Hematopoietic multipotent progenitor cell treated with erythropoietin and hydrocortisone succinate and interleukin-3 and kit ligand, for 8 days (in vitro differentiated cells): ENCODE data around the gene HACE1.
"Not testable (repeated sequence)": the region's sequence is repeated elsewhere in the genome, so short reads cannot be mapped to it uniquely, and the experiment has no call there.

Source experiments
- DNase-seq: peaks from one replicate; pipeline ENCODE4 v3.0.0-alpha.2; 2015

The HACE1 gene

DNA sequence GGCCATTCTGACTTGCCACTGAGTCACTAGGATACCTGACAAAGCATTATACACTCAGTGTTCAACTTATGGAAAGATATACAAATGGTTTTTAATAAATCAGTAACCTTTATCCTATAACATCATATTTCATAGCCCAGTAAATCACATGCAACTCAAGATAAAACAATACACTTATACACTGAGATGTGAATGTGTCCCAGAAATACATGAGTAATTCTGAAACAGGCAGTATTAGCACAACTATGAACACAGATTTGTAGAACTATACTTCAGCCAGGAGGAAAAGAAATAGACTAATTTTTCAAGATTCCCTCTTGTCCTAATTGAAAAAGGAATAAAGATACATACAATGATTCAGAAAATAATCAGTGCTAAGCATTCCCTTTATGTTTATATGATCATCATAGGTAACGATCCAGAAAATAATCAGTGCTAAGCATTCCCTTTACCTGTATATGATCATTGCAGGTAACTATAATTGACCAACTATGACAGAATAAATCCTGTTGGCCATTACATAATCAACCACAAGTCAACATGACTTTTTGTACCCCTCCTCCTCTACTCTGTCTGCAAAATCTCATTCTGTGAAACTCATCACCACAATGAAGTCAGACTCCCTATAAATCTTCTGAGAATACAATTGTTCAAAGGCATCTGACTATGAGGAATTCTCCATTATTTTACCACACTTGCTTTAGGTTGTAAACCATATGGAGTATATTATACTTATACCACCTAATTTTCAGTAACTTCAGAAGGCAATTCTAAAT lies 30.3 kb downstream of the HACE1 start:
- no peak for DNase-seq

DNA sequence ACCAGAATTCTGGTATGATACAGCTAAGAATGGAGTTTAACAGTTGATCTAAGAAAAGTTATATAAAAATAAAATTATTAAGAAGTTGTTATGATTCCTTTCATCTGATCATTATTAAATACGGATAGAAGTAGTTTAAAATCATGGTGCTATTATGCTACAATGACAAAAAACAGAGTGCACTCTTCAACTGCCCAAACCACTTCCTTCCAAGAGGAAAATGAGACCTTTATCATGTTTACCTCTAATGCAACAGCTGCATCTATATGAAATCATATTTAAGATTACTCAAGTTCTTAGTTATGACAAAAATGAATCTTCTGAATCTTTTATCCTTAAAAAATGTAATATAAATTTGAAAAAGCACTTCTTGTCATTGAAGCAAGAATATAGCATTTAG lies 31.2 kb downstream of the HACE1 start:
- no peak for DNase-seq

DNA sequence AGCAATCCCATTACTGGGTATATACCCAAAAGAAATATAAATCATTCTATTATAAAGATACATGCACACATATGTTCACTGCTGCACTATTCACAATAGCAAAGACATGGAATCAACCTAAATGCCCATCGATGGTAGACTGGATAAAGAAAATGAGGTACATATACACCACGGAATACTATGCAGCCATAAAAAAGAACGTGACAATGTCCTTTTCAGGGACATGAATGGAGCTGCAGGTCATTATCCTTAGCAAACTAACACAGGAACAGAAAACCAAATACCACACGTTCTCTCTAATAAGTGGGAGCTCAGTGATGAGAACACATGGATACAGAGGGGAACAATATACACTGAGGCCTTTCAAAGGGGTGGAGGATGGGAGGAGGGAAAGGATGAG lies 38.9 kb downstream of the HACE1 start:
- not testable (repeated sequence) for DNase-seq

DNA sequence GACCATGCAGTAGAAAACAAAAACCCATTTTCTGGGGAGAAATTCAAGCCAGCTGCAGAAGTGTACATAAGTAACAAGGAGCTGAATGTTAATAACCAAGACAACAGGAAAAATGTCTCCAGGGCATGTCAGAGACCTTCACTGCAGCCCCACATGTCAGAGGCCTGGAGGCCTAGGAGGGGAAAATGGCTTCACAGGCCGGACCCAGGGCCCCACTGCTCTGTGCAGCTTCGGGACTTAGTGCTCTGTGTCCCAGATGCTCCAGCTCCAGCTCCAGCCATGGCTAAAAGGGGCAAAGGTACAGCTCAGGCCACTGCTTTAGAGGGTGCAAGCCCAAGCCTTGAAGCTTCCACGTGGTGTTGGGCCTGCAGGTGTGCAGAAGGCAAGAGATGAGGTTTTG lies 43.6 kb downstream of the HACE1 start:
- DNase-seq: no peak

DNA sequence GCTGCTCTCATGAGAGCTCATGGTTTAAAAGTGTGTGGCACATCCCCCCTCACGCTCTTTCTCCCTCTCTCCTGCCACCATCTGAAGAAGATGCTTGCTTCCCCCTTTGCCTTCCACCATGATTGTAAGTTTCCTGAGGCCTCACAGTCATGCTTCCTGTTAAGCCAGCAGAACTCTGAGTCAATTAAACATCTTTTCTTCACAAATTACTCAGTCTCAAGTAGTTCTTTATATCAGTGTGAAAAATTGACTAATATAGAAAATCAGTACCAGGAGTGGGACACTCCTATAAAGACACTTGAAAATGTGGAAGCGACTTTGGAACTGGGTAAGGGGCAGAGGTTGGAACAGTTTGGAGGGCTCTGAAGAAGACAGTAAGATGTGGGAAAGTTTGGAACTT lies 45.0 kb downstream of the HACE1 start:
- no peak for DNase-seq

DNA sequence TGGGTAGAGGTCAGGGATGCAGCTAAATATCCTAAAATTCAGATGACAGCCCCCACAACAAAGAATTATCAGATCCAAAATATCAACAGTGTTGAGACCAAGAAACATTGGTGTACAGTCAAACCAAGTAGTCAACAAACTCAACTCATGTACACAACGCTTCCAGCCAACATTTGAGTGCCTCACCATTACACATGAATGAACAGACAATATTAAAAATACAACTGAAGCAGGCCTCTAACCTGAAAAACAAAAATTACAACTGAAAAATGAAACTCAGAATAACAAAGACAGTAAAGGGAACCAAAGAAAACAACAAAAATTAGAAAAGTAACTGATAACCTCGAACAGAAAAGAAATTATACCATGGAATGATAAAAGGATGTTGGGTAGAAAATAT lies 46.2 kb downstream of the HACE1 start:
- no peak for DNase-seq

DNA sequence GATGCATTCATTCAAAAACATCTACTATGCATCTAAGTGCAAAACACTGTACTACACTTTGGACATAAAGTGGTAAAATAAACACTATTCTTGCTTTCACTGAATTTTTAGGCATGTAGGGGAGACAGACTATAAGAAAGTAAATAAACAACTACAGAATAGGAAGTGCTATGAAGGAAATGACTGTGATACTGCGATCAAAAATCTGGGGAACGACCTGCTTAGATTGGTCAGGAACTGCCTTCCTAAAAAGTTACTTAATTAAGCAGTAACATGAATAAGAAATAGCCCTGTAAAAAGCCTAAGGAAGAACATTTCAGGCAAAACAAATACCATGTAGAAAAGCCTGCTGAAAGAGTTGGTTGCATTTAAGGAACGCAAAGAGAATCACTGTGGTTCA lies 50.6 kb downstream of the HACE1 start:
- no peak for DNase-seq

DNA sequence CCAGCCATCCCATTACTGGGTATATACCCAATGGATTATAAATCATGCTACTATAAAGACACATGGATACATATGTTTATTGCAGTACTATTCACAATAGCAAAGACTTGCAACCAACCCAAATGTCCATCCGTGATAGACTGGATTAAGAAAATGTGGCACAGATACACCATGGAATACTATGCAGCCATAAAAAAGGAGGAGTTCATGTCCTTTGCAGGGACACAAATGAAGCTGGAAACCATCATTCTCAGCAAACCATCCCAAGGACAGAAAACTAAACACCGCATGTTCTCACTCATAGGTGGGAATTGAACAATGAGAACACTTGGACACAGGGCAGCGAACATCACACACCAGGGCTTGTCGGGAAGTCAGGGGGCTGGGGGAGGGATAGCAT lies 54.4 kb downstream of the HACE1 start:
- not testable (repeated sequence) for DNase-seq

DNA sequence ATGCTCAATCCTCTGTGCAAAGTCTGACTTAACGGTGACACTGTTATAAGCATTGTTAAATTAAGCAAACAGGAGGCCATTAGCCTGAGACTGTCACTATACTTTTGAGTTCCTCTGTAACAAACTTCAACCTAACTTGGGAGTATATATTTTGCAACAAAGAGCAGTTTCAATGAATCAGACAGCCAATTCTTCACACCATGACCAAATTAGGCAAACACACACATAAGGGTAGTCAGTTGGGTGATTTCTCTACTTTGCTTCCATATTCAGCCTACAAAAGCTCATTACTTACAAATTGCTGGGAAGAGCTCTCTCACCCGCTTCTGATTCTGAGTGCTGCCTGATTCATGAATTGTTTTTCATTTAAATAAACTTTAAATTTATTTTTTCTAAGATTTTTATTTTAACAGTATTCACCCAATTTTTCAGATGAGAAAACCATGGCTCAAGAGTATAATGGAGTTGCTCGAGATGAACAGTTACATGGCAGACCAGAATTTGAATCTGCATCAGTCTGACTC lies 60.5 kb downstream of the HACE1 start:
- DNase-seq: no peak

DNA sequence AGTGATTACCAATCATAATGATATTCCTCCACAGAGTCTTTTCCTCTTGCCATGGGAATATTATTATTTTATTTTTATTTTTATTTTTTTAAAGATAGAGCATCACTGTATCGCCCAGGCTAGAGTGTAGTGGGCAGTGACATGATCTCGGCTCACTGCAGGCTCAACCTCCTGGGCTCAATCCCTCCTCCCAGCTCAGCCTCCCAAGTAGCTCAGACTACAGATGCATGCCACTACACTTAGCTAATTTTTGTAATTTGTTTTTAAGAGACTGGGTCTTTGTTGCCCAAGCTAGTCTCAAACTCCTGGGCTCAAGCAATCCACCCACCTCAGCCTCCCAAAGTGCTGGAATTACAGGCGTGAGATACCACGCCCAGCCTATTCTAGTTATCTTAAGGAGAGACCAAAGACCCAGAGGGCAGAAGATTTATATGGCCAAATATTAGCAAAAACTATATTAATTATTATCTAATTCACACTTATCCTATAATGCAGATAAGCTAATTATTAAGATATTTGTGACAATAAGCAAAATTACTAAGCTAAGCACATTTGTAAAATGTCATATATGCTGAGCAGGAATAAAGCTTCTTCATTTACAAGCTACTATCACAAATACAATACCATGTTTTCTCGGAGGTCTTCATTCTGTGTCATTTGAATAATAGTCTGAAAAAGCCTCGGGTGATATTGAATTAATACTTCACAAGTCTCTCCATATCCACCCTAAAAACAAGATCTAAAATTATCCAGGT lies 63.5 kb downstream of the HACE1 start:
- DNase-seq: no peak

DNA sequence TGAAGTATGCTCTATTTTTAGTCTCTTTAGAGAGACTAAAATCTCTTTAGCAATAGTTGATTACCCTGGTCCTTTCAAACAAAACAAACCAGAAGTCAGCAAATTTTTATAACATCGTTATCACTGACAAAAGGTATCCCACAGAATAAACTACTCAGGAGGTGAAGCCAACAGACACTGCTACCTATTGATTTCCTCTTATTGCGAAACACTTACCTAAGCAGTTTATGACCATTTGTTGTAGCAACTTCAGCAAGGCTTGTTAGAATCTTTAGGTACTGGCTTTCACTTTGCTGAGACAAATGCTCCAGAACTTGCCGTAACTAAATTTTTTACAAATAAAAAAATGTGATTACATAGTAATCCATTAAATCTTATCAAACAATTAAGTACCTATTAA lies 64.4 kb downstream of the HACE1 start:
- no peak for DNase-seq

DNA sequence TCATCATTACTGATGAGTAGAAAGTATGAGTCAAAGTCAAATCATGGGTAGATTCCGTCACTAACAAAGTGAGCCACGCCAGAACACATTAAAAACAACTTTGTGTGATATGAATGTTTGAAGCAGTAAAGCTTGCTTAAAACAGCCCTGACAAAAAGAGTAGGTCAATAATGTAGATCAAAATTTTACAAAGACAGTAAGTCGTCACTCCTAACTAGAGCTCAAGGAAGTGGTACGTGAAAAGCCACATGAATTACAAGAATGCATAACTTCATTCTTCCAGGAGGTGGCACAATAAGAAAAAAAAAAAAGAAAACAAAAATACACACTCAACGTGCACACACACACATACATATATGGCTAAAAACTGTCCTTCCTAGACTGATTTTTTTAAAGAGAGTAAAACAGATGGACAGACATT lies 69.9 kb downstream of the HACE1 start:
- peak; percentile 43 for DNase-seq

DNA sequence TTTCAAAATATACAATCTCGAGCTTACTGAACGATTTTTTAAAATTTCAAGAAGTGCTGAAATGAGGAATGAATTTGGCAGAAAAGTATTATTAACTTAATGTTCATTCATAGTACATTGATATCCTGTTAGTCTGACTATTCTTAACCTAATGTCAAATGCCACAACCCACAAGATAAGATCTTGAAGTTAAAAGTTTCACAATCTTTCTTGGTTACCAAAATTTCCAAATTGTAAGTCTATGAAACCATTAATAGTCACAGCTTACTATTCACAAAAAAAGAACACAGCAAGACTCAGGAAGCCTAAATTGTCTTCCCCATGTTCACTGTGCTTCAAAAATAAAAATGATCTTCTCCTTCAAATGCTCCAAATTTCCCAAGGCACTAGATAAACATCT lies 71.3 kb downstream of the HACE1 start:
- no peak for DNase-seq

DNA sequence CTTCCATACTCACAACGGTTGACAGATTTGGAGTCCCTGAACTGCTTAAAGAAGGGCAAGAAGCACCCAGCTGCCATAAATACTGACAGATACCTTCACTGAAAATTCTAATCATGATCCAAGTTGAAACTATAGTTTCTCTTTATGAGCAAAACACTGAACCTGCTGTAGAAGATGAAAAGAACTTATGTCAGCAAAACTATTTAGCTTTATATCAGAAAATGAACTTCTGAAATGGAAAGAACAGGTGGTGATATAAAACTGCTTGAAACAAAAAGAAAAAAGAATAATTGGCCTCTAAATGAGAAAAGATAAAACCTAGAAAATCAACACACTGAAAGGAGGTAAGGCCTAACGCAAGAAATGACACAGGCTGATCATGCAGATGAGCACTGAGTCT lies 72.4 kb downstream of the HACE1 start:
- no peak for DNase-seq

DNA sequence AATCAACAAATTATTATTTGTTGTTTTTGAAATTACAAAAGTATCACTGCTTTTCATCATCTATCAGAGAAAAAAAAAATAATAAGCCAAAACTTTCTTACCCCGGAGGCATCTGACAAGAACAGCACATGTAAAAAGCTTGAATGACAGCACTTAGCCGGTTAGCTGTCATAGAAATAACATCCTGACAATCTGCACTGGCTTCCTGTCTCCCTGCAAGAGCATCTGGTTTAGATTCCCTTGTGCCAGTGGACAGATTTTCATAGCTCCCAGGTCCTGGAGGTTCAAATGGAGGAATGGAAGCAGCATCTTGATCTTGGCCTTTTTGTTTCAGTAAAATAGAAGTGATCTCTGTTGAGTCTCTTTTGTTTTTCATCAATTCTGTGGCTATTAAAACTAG lies 74.8 kb downstream of the HACE1 start:
- DNase-seq: no peak

DNA sequence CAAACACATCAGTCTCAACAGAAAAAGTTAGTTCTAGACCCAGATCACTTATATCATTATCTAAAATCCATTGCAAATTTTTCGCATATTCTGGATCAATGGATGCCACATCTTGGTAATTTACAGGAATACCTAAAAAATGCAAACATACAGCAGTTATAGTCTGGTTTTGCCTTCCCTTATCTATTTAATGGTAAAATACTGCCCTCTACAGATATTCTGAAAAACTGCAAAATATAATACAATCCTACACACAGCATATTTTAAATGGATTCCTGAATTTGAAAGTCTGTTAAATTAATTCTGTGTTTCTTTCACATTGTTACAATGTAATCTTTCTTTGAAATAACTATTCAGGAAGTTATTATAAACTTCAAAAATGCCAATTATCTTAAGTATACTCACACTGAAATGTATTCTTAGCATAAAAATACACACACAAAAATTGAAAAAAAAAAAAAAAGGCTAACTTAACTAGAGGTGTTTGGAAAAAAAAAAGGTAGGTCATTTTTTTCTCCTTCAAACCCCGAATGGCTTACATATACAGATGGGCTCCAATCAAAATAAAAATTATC lies 88.4 kb downstream of the HACE1 start:
- DNase-seq: peak; percentile 51

DNA sequence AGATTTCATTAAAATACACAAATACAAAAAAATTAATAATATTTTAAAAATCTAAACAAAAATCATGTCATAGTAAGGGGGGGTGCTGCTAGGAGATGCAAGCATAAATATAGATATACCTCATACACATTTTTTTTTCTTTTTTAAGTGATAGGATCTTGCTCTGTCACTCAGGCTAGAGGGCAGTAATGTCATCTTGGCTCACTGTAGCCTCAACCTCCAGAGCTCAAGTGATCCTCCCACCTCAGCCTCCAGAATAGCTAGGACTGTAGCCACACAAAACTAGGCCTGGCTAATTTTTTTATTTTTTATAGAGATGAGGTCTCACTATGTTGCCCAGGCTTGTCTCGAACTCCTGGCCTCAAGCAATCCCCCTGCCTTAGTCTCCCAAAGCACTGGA lies 90.8 kb downstream of the HACE1 start:
- DNase-seq: no peak

DNA sequence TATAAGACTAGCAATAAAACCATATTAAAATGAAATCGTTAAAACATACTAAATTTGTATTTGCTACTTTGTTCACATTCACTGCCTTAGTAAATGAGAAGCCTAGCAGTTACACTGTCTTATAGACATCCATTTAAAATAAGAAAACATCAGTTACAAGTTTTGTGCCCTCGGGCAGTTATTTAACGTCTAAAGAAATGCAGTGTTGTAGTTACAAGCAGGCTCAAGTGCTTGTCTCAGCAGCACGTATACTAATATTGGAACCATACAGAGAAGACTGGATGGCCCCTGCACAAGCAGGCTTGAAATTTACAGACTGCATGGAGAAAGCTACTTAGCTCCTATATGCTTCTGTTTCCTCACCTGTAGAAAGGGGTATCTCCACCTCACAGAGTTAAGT lies 93.1 kb downstream of the HACE1 start:
- DNase-seq: no peak

DNA sequence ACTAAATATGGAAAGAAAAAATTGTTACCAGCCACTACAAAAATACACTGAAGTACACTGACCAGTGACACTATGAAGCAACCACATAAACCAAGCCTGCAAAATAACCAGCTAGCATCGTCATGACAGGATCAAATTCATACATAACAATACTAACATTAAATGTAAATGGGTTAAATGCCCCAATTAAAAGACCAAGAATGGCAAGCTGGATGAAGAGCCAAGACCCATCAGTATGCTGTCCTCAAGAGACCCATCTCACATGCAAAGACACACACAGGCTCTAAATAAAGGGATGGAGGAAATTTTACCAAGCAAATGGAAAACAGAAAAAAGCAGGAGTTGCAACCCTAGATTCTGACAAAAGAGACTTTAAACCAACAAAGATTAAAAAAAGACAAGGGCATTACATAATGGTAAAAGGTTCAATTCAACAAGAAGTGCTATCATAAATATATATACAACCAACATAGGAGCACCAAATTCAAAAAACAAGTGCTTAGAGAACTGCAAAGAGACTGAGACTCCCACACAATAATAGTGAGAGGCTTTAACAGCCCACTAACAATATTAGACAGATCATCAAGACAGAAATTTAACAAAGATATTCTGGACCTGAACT lies 104.8 kb downstream of the HACE1 start:
- no peak for DNase-seq

DNA sequence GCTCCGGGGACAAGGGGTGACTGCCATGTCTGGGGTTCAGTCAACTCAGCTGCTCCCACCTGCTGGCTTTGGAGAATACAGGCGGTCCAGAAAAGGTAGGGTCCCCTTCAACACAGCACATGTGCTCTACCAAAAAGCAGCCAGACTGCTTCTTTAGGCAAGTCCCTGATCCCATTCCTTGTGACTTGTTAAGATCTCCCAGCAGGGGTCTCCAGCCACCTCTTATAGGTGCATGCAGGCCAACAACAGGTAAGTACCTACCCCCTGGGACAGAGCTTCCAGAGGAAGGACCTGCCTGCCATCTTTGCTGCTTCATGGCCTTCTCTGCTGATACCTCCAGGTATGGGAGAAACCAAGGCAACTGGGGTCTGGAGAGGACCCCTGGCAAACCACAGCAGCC lies 106.5 kb downstream of the HACE1 start:
- no peak for DNase-seq

DNA sequence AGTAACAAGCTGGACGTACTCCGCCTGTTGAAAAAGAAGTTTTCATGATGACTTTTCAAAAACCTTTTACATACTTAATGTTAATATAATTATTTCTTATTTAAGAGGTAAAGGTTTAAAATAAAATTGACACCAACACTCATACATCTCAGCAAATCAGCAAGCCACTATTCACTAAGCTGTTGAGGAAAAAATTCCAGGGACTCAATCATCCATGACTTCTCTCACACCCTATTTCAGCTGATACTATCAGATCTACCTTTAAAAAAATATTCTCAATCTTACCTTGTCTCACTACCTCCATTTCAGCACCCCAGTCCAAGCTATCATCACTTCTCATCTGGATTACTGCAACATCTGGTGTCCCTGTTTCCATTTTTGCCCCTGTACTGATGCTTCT lies 109.3 kb downstream of the HACE1 start:
- DNase-seq: no peak

DNA sequence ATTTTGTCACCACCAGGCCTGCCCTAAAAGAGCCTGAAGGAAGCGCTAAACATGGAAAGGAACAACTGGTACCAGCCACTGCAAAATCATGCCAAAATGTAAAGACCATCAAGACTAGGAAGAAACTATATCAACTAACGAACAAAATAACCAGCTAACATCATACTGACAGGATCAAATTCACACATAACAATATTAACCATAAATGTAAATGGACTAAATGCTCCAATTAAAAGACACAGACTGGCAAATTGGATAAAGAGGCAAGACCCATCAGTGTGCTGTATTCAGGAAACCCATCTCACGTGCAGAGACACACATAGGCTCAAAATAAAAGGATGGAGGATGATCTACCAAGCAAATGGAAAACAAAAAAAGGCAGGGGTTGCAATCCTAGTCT lies 120.6 kb downstream of the HACE1 start:
- DNase-seq: not testable (repeated sequence)

DNA sequence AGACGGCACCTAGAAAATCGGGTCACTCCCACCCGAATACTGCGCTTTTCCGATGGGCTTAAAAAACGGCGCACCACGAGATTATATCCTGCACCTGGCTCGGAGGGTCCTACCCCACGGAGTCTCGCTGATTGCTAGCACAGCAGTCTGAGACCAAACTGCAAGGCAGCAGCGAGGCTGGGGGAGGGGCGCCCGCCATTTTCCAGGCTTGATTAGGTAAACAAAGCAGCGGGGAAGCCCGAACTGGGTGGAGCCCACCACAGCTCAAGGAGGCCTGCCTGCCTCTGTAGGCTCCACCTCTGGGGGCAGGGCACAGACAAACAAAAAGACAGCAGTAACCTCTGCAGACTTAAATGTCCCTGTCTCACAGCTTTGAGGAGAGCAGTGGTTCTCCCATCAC lies 122.2 kb downstream of the HACE1 start:
- DNase-seq: not testable (repeated sequence)

DNA sequence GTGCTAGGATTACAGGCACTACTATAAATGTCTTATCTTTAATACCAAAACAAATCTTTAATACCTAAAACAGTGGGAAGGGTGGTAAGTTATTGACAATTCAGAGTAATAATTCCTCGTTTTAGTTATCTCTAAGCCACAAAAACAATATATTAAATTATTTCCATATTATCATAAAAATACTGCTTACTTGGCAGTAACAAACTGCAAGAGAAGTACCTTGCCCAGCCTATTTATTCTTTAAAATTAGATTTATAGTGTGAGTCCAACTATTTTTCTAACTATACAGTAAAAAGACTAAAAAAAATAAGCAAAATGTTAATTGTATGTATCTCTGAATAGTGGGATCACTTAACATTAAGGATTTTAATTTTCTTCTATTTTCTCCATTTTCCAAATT lies 123.2 kb downstream of the HACE1 start:
- DNase-seq: no peak
